Measurements from ENCODE around the gene ALG8. TPM values are rescaled to one million over a fixed set of nuclear protein-coding genes. Genes with fewer than 3 reads are reported as not detected.
A peak's percentile ranks its signal among the peaks of the same experiment; 100 is the strongest.
"Not testable (repeated sequence)": the region's sequence is repeated elsewhere in the genome, so short reads cannot be mapped to it uniquely, and the experiment has no call there.

The ALG8 gene
- total RNA-seq, 1 experiment from 2014 or later, result 67.5 TPM

GRCh38 chr11:78079232-78080083 lies 60.0 kb downstream of the ALG8 start, which contains the start of gene NDUFC2:
TSS of gene NDUFC2 (minus strand) at chr11:78079862. CDS start at chr11:78079744, 118 bp downstream.
- no peaks in the 10 kb centered on the region; the same call in 1 of the 2 replicates for H3F3A ChIP-seq (ENCODE audit: insufficient read depth, low read depth)
- H3K4me1 ChIP-seq (replicated peaks; ENCODE audit: insufficient read depth), result peaks cover 35% of the 10 kb centered on the region
- POLR2A ChIA-PET (ENCODE audit: unreplicated experiment), result interaction anchor here (0.6 to 1.0 kb wide), 4 partner anchors 19 to 295 kb away, joined by 3 to 6 read pairs (median 4); partner anchors contain the start of gene INTS4
- peak within 1 kb of the TSS; percentile 46 for H3K27ac ChIP-seq
- peak; percentile 73 to 82 for DNase-seq
- peaks cover 15% of the 10 kb centered on the region; the same call in 1 of the 2 replicates for H3K36me3 ChIP-seq (ENCODE audit: low read depth)
- H3K4me2 ChIP-seq, result peak within 1 kb of the TSS; percentile 86
- BruUV-seq (replicated peaks), result TSS peak; percentile 71
- peak within 1 kb of the TSS; percentile 89 for H3K4me3 ChIP-seq
- H3K9me2 ChIP-seq (ENCODE audit: insufficient read depth), result no peaks in the 10 kb centered on the region
- CTCF ChIA-PET, result interaction anchor here (0.6 to 1.1 kb wide), 4 partner anchors 57 to 436 kb away, joined by 3 to 4 read pairs (median 4); partner anchors contain the start of gene INTS4
- H4K20me1 ChIP-seq (ENCODE audit: insufficient read depth), result peaks cover 38% of the 10 kb centered on the region
- peaks cover 54% of the 10 kb centered on the region for H3K79me2 ChIP-seq (ENCODE audit: low read depth)
- no peaks in the 10 kb centered on the region for H3K27me3 ChIP-seq (ENCODE audit: insufficient read depth, low read depth)
- intact Hi-C loops (cut with micrococcal nuclease; ENCODE audit: unreplicated experiment), result loop anchor here (1.0 to 5.0 kb wide), 3 partner anchors 85 to 442 kb away; partner anchors contain the start of genes CLNS1A and INTS4
- H2AFZ ChIP-seq, result peak within 1 kb of the TSS; percentile 97
- TF ChIP-seq CTCF (conservative IDR thresholded peaks at IDR 0.05), result 0 out of 2 replicates have a peak, but pooled peaks have one; percentile 14
- no peak for TF ChIP-seq EZH2 (IDR thresholded peaks at IDR 0.05; ENCODE audit: low read depth)
- H3K9me3 ChIP-seq (ENCODE audit: insufficient read depth, low read depth), result no peaks in the 10 kb centered on the region

- Histone ChIP-seq H3K9me2 (ENCODE audit: insufficient read depth) (no peaks in the 10 kb centered on the region), H3K79me2 (ENCODE audit: low read depth) (peaks cover 62% of the 10 kb centered on the region), H2AFZ (peak overlapping the region; percentile 97), H3K36me3 (ENCODE audit: low read depth) (peaks cover 16% of the 10 kb centered on the region; the same call in 1 of the 2 replicates), H3K9me3 (ENCODE audit: insufficient read depth, low read depth) (no peaks in the 10 kb centered on the region), H4K20me1 (ENCODE audit: insufficient read depth) (peaks cover 42% of the 10 kb centered on the region), H3K4me1 (replicated peaks; ENCODE audit: insufficient read depth) (peaks cover 35% of the 10 kb centered on the region), H3K4me2 (peak overlapping the region; percentile 86), H3K27ac (peak overlapping the region; percentile 46), H3K27me3 (ENCODE audit: insufficient read depth, low read depth) (no peaks in the 10 kb centered on the region), H3K4me3 (peak overlapping the region; percentile 89), H3F3A (ENCODE audit: insufficient read depth, low read depth) (no peaks in the 10 kb centered on the region; the same call in 1 of the 2 replicates)
- intact Hi-C loops (cut with micrococcal nuclease; ENCODE audit: unreplicated experiment), result loop anchor here (1.0 to 5.0 kb wide), 3 partner anchors 84 to 441 kb away; partner anchors contain the start of genes CLNS1A and INTS4
- ChIA-PET POLR2A (ENCODE audit: unreplicated experiment) (interaction anchor here (0.6 to 0.8 kb wide), 4 partner anchors 20 to 341 kb away, joined by 3 to 14 read pairs (median 4); no protein-coding TSS in a partner anchor), CTCF (interaction anchor here (0.6 to 1.1 kb wide), 2 partner anchors 84 to 435 kb away, joined by 3 to 4 read pairs; partner anchors contain the start of gene INTS4)
- no peak for TF ChIP-seq EZH2 (IDR thresholded peaks at IDR 0.05; ENCODE audit: low read depth)
- no peak for TF ChIP-seq CTCF (conservative IDR thresholded peaks at IDR 0.05)
- BruUV-seq (replicated peaks), result no TSS peak
- peak in 1 of 2 experiments; percentile 54 for DNase-seq
These were observed 60.9 kb downstream of the ALG8 start for GRCh38 chr11:78078218-78079167.

- Histone ChIP-seq H3K4me3 (peak overlapping the region; percentile 89; the same call in 1 of the 2 replicates), H3K4me2 (peak overlapping the region; percentile 86), H4K20me1 (ENCODE audit: insufficient read depth) (peaks cover 42% of the 10 kb centered on the region), H3K4me1 (replicated peaks; ENCODE audit: insufficient read depth) (peaks cover 35% of the 10 kb centered on the region), H3K79me2 (ENCODE audit: low read depth) (peaks cover 71% of the 10 kb centered on the region), H3K36me3 (ENCODE audit: low read depth) (peaks cover 16% of the 10 kb centered on the region; the same call in 1 of the 2 replicates)
- POLR2A ChIA-PET (ENCODE audit: unreplicated experiment); H3K27me3 ChIP-seq (ENCODE audit: insufficient read depth, low read depth); BruUV-seq (replicated peaks); DNase-seq; H2AFZ ChIP-seq; H3K9me2 ChIP-seq (ENCODE audit: insufficient read depth); H3F3A ChIP-seq (ENCODE audit: insufficient read depth, low read depth); CTCF ChIA-PET; H3K27ac ChIP-seq; H3K9me3 ChIP-seq (ENCODE audit: insufficient read depth, low read depth): not testable (repeated sequence)
- intact Hi-C loops (cut with micrococcal nuclease; ENCODE audit: unreplicated experiment), result loop anchor here (5.0 kb wide), 1 partner anchor 345 kb away; no protein-coding TSS in a partner anchor
These were observed 61.8 kb downstream of the ALG8 start for GRCh38 chr11:78077592-78077991.
